ENCODE measurements around the gene NANP. TPM values are rescaled to one million over a fixed set of nuclear protein-coding genes. Genes with fewer than 3 reads are reported as not detected.
"Not testable (repeated sequence)": the region's sequence is repeated elsewhere in the genome, so short reads cannot be mapped to it uniquely, and the experiment has no call there.

The NANP gene
- total RNA-seq, 1 donor from 2014 or later: 5.0 TPM

GRCh38 chr20:25605148-25605547, 18.7 kb downstream of the NANP start:
- no peaks in the 10 kb centered on the region for H3K27me3 ChIP-seq (ENCODE audit: insufficient read depth, low read length)
- H3K4me1 Mint-ChIP-seq (ENCODE audit: low read depth, unreplicated experiment): no peaks in the 10 kb centered on the region
- H3K4me3 Mint-ChIP-seq (ENCODE audit: unreplicated experiment): no peak overlapping the region
- H3K9me3 Mint-ChIP-seq (ENCODE audit: unreplicated experiment): no peaks in the 10 kb centered on the region
- H3K27me3 Mint-ChIP-seq (ENCODE audit: low read depth, unreplicated experiment): peaks cover 12% of the 10 kb centered on the region
- no peak overlapping the region for H2AFZ ChIP-seq (ENCODE audit: low read depth, low read length)
- peaks cover 7% of the 10 kb centered on the region for H4K20me1 ChIP-seq (ENCODE audit: insufficient read depth, low read length)
- no peaks in the 10 kb centered on the region for H3K36me3 Mint-ChIP-seq (ENCODE audit: low read depth, unreplicated experiment)
- H3K27ac ChIP-seq (ENCODE audit: low read depth, low read length): no peak overlapping the region
- H3K9ac ChIP-seq (ENCODE audit: low read length): no peak overlapping the region
- FAIRE-seq (no peak), DNase-seq (ENCODE audit: low read depth) (no peak)
- H3K27ac Mint-ChIP-seq (ENCODE audit: unreplicated experiment): no peak overlapping the region
- no peak overlapping the region for H3K4me3 ChIP-seq (ENCODE audit: insufficient read depth, low read depth, low read length)
- no peak overlapping the region for H3K4me2 ChIP-seq (ENCODE audit: low read length)
- no peaks in the 10 kb centered on the region for H3K9me3 ChIP-seq (ENCODE audit: insufficient read depth, low read depth, low read length)
- peaks cover 2% of the 10 kb centered on the region for H3K4me1 ChIP-seq (ENCODE audit: insufficient read depth, low read length)
- no peaks in the 10 kb centered on the region for H3K79me2 ChIP-seq (ENCODE audit: insufficient read depth, low read length)
- H3K36me3 ChIP-seq (ENCODE audit: insufficient read depth, low read length): no peaks in the 10 kb centered on the region
- TF ChIP-seq CTCF (IDR thresholded peaks at IDR 0.05; ENCODE audit: insufficient read depth, low read depth, low read length): no peak
- TF ChIP-seq EZH2 (IDR thresholded peaks at IDR 0.05; ENCODE audit: insufficient read depth, low read length): no peak

GRCh38 chr20:25604611-25605010, 19.2 kb downstream of the NANP start:
- no peak overlapping the region for H2AFZ ChIP-seq (ENCODE audit: low read depth, low read length)
- peaks cover 3% of the 10 kb centered on the region for H4K20me1 ChIP-seq (ENCODE audit: insufficient read depth, low read length)
- no peak overlapping the region for H3K4me3 ChIP-seq (ENCODE audit: insufficient read depth, low read depth, low read length)
- H3K27ac Mint-ChIP-seq (ENCODE audit: unreplicated experiment): no peak overlapping the region
- no peak for FAIRE-seq
- no peak overlapping the region for H3K4me2 ChIP-seq (ENCODE audit: low read length)
- no peak for DNase-seq (ENCODE audit: low read depth)
- peaks cover 2% of the 10 kb centered on the region for H3K4me1 ChIP-seq (ENCODE audit: insufficient read depth, low read length)
- no peak overlapping the region for H3K9ac ChIP-seq (ENCODE audit: low read length)
- TF ChIP-seq EZH2 (IDR thresholded peaks at IDR 0.05; ENCODE audit: insufficient read depth, low read length) (no peak), CTCF (IDR thresholded peaks at IDR 0.05; ENCODE audit: insufficient read depth, low read depth, low read length) (no peak)
- no peaks in the 10 kb centered on the region for H3K79me2 ChIP-seq (ENCODE audit: insufficient read depth, low read length)
- H3K4me1 Mint-ChIP-seq (ENCODE audit: low read depth, unreplicated experiment): no peaks in the 10 kb centered on the region
- H3K27ac ChIP-seq (ENCODE audit: low read depth, low read length): no peak overlapping the region
- no peak overlapping the region for H3K4me3 Mint-ChIP-seq (ENCODE audit: unreplicated experiment)
- peaks cover 13% of the 10 kb centered on the region for H3K27me3 Mint-ChIP-seq (ENCODE audit: low read depth, unreplicated experiment)
- H3K36me3 ChIP-seq (ENCODE audit: insufficient read depth, low read length): no peaks in the 10 kb centered on the region
- H3K36me3 Mint-ChIP-seq (ENCODE audit: low read depth, unreplicated experiment): no peaks in the 10 kb centered on the region
- H3K9me3 ChIP-seq (ENCODE audit: insufficient read depth, low read depth, low read length): no peaks in the 10 kb centered on the region
- H3K9me3 Mint-ChIP-seq (ENCODE audit: unreplicated experiment): no peaks in the 10 kb centered on the region
- H3K27me3 ChIP-seq (ENCODE audit: insufficient read depth, low read length): no peaks in the 10 kb centered on the region

GRCh38 chr20:25602914-25603309, 20.9 kb downstream of the NANP start:
- not testable (repeated sequence) for DNase-seq (ENCODE audit: low read depth); H3K4me3 ChIP-seq (ENCODE audit: insufficient read depth, low read depth, low read length); H3K4me1 ChIP-seq (ENCODE audit: insufficient read depth, low read length); H3K36me3 ChIP-seq (ENCODE audit: insufficient read depth, low read length); H3K4me2 ChIP-seq (ENCODE audit: low read length); H3K27ac Mint-ChIP-seq (ENCODE audit: unreplicated experiment); H3K27me3 ChIP-seq (ENCODE audit: insufficient read depth, low read length); H3K4me1 Mint-ChIP-seq (ENCODE audit: low read depth, unreplicated experiment); H3K4me3 Mint-ChIP-seq (ENCODE audit: unreplicated experiment); H3K36me3 Mint-ChIP-seq (ENCODE audit: low read depth, unreplicated experiment); H3K27ac ChIP-seq (ENCODE audit: low read depth, low read length); H3K9me3 ChIP-seq (ENCODE audit: insufficient read depth, low read depth, low read length); H2AFZ ChIP-seq (ENCODE audit: low read depth, low read length); H3K9me3 Mint-ChIP-seq (ENCODE audit: unreplicated experiment); H3K9ac ChIP-seq (ENCODE audit: low read length); H3K79me2 ChIP-seq (ENCODE audit: insufficient read depth, low read length); FAIRE-seq; H4K20me1 ChIP-seq (ENCODE audit: insufficient read depth, low read length)
- H3K27me3 Mint-ChIP-seq (ENCODE audit: low read depth, unreplicated experiment): peaks cover 14% of the 10 kb centered on the region

- not testable (repeated sequence) for H3K36me3 ChIP-seq (ENCODE audit: insufficient read depth, low read length); FAIRE-seq
Measured at GRCh38 chr20:25602191-25602913, 21.5 kb downstream of the NANP start.

More at GRCh38 chr20:25602191-25602913, 21.5 kb downstream of the NANP start:
- H3K36me3 Mint-ChIP-seq (ENCODE audit: low read depth, unreplicated experiment); H3K27ac ChIP-seq (ENCODE audit: low read depth, low read length); H3K4me2 ChIP-seq (ENCODE audit: low read length); H3K4me3 ChIP-seq (ENCODE audit: insufficient read depth, low read depth, low read length); H3K4me3 Mint-ChIP-seq (ENCODE audit: unreplicated experiment); H4K20me1 ChIP-seq (ENCODE audit: insufficient read depth, low read length); H3K9me3 Mint-ChIP-seq (ENCODE audit: unreplicated experiment); H3K79me2 ChIP-seq (ENCODE audit: insufficient read depth, low read length); H3K27me3 ChIP-seq (ENCODE audit: insufficient read depth, low read length); H3K4me1 Mint-ChIP-seq (ENCODE audit: low read depth, unreplicated experiment); H3K9ac ChIP-seq (ENCODE audit: low read length); H2AFZ ChIP-seq (ENCODE audit: low read depth, low read length); H3K4me1 ChIP-seq (ENCODE audit: insufficient read depth, low read length); DNase-seq (ENCODE audit: low read depth); H3K9me3 ChIP-seq (ENCODE audit: insufficient read depth, low read depth, low read length): not testable (repeated sequence)
- Mint-ChIP-seq H3K27me3 (ENCODE audit: low read depth, unreplicated experiment) (peaks cover 14% of the 10 kb centered on the region), H3K27ac (ENCODE audit: unreplicated experiment) (peak overlapping the region; percentile 22)
